HFF-Myc (cell line): ENCODE results near the gene UXT.

Source experiments
- DNase-seq: peaks from one replicate; pipeline ENCODE4 v3.0.0-alpha.2; 2011; ENCODE audit warnings: low read depth; ENCODE audit errors: extremely low read depth
- H3K4me3 ChIP-seq: replicated peaks from 2 replicates; pipeline ENCODE4 v1.5.1; 2011; ENCODE audit warnings: low read depth, mild to moderate bottlenecking, control low read depth, low read length
- CTCF ChIP-seq: IDR thresholded peaks from 2 replicates; pipeline ENCODE4 v1.5.1; 2012; ENCODE audit warnings: mild to moderate bottlenecking, low read depth, low read length, control low read depth; ENCODE audit errors: missing control alignments

The UXT gene

DNA sequence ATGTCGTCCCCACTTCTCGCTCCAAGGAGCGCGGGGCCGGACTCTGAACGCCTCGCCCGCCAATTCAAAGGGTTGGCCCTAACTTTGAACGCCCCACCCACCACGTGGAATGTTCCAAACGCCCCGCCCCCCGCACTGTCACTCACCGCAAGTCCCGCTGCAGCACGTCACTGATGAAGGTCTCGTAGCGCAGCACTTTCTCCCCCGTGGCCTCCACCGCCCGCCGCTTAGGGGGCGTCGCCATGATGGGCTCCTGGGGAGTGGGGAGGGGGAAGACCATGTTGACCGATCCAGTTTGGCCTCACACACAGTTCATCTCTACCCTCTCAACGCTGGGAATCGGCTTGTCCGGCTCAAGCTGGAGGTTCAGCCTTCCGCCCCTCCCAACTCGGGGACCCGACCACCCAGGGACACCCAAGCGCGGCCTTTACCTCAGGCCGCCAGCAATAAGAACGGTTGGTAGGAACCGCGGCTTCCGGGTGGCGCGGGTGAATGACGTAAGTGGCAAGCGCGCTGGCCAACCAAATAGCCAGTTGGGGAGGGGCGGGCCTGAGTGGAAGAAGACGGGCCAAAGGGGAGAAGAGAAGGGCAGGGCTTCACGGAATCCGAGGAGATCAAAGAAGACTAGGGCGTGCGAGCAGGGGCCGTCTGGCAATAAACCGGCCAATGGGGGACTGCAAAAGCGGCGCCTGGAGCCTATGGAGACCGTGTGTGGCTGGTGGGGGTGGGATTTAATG, at the start of gene UXT:
Gene UXT, minus strand, starts transcription at position 497 of the 737 bp plus-strand sequence. Its CDS starts 253 bp downstream, at position 244.
- TF ChIP-seq CTCF, result no peak
- peak within 1 kb of the TSS; percentile 53 for H3K4me3 ChIP-seq
- peak; percentile 70 for DNase-seq

DNA sequence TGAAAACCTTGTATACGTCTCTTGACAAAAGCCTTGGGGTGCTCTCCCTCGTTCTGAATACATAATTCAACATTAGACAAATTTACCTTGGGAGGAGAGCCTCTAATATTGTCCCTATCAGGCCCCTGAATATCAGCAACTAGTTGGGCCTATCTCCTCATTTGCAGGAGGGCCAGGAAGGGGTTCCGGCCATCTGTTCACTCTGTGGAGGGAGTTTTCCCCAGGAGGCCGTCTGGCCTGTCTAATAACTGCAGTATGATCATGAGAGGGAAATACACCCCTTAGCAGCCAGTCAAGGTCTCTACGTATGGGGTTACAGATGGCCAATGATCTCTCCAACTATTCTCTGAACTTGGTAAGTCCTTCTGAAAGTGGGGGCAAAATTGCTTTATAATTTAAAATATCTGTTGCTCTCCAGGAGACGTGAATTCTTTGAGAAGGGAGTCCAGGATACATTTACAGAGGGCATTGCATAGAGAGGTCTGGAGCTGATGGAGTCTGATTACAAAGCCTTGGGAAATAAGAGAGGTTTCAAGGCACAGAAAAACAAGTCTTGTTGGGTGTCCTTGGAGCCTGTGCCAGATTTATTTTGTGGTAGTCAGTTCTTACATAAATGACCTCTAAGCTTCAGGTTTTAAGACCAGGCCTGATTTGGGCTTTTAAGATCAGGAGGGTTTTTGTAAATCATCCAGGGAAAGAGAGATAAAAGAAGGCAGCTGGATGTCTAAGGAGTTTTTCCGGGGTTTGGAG, 48.2 kb upstream of the UXT start:
- H3K4me3 ChIP-seq, result no peak overlapping the region
- no peak for DNase-seq
- TF ChIP-seq CTCF, result no peak

DNA sequence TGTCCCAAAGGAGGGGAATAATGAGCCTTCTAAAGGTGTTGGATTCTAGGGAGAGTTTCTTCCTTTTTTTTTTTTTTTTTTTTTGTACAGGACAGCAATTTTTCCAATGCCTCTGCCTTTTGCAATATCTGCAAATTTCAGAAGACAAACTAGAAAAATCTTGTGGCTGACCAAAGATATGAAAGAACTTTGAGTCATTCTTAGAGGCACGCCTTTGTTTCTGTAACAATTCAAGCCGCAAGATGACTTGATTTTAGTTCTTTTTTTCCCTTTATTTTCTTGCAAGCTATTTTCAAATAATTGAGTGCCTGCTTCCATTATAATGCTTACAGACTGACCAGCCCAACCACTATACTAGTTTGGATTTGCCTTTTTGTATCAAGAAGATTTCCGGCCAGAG, 47.6 kb upstream of the UXT start:
- TF ChIP-seq CTCF, result no peak
- no peak for DNase-seq

GRCh38 chrX:47704736-47705135, 45.8 kb upstream of the UXT start:
- H3K4me3 ChIP-seq, result no peak overlapping the region
- no peak for DNase-seq
- no peak for TF ChIP-seq CTCF

More for the DNA sequence above, 47.6 kb upstream of the UXT start:
- H3K4me3 ChIP-seq, result no peak overlapping the region

GRCh38 chrX:47697181-47697580, 38.2 kb upstream of the UXT start:
- no peak for TF ChIP-seq CTCF
- no peak overlapping the region for H3K4me3 ChIP-seq
- DNase-seq, result no peak

GRCh38 chrX:47690175-47690574, 31.2 kb upstream of the UXT start:
- no peak for DNase-seq
- no peak overlapping the region for H3K4me3 ChIP-seq
- TF ChIP-seq CTCF, result no peak
